H1 (cell line): Measurements from ENCODE around the gene ECT2L. TPM values are rescaled to one million over a fixed set of nuclear protein-coding genes. Genes with fewer than 3 reads are reported as not detected.

Experiments
- CTBP2 ChIP-seq: IDR thresholded peaks from 2 replicates; pipeline ENCODE4 v1.7.0; 2011; ENCODE audit warnings: borderline replicate concordance, mild to moderate bottlenecking, moderate library complexity, mixed read lengths, low read length; ENCODE audit not compliant: insufficient read depth, insufficient read length
- GTF2F1 ChIP-seq: IDR thresholded peaks from 2 replicates; pipeline ENCODE4 v1.6.1; 2012; ENCODE audit warnings: low read depth, low read length, improper control_type of control experiment, borderline replicate concordance
- JUN ChIP-seq: IDR thresholded peaks from 2 replicates; pipeline ENCODE4 v1.6.1; 2011; ENCODE audit warnings: low read depth, mild to moderate bottlenecking, improper control_type of control experiment, low read length
- RXRA ChIP-seq: IDR thresholded peaks from 2 replicates; pipeline ENCODE4 v1.6.1; 2011; ENCODE audit warnings: low read depth, mild to moderate bottlenecking, low read length, moderate library complexity; ENCODE audit not compliant: insufficient read depth
- ZNF274 ChIP-seq: IDR thresholded peaks from 2 replicates; pipeline ENCODE4 v1.7.0; 2012; ENCODE audit warnings: low read length, borderline replicate concordance; ENCODE audit errors: extremely low read depth
- polyA plus RNA-seq, 7 experiments: library from polyadenylated mRNA; depleted of rRNA in 3 of 7; stranded (reverse) in 5 of 7; unstranded in 2 of 7; fragments of >200 nt in 5 of 7; fragments of 200-250 nt in 2 of 7; gene quantifications; 1 replicate in 5 of 7; 2 replicates in 1 of 7; 4 replicates in 1 of 7; pipeline versions ENCODE4 v1.2.1 to v1.2.3, GENCODE V29; 2011 to 2013; ENCODE audit warnings: missing spikeins in 2 of 7, mixed read lengths in 2 of 7
- total RNA-seq: library from RNA; stranded (reverse); fragmentation: NEBNext Ultra II Directional; extraction: Animal tissue kit (Norgen Biotek cat#: 25700); gene quantifications from 2 replicates; pipeline ENCODE4 v1.2.1, GENCODE V29; 2021
- TF ChIP-seq, protein P1 (sequence below): fragments of 300-600 bp; sonication (generic); IDR thresholded peaks from 2 replicates; pipeline ENCODE4 v1.7.1; 2012; ENCODE audit warnings: low read length, moderate library complexity, mild to moderate bottlenecking, inconsistent platforms; ENCODE audit not compliant: insufficient replicate concordance

The ECT2L gene
- total and polyA plus RNA-seq, 2 of the 8 experiments (the other 6 are each of a cell fraction or from before 2014, with no cell fraction given): not detected

DNA sequence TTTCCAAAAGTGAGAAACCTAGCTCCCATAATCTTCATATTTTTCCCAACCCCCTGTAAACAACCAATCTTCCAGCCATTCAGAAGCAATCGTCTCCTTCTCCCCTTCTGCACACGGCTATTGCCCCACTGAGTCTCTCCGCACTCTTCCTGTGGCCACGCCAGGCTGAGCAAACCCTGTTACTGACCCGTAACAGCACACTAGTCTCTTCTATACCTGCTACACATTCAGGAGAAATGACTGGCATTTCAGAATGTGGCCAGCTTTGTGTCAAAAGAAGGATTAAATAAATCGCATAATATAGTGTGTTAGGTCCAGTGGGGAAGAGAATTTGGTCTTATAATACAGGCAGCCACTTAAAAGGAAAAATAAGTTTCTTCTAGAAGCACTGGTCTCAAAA, 41.4 kb downstream of the ECT2L start (continued):
- TF ChIP-seq, protein P1, sequence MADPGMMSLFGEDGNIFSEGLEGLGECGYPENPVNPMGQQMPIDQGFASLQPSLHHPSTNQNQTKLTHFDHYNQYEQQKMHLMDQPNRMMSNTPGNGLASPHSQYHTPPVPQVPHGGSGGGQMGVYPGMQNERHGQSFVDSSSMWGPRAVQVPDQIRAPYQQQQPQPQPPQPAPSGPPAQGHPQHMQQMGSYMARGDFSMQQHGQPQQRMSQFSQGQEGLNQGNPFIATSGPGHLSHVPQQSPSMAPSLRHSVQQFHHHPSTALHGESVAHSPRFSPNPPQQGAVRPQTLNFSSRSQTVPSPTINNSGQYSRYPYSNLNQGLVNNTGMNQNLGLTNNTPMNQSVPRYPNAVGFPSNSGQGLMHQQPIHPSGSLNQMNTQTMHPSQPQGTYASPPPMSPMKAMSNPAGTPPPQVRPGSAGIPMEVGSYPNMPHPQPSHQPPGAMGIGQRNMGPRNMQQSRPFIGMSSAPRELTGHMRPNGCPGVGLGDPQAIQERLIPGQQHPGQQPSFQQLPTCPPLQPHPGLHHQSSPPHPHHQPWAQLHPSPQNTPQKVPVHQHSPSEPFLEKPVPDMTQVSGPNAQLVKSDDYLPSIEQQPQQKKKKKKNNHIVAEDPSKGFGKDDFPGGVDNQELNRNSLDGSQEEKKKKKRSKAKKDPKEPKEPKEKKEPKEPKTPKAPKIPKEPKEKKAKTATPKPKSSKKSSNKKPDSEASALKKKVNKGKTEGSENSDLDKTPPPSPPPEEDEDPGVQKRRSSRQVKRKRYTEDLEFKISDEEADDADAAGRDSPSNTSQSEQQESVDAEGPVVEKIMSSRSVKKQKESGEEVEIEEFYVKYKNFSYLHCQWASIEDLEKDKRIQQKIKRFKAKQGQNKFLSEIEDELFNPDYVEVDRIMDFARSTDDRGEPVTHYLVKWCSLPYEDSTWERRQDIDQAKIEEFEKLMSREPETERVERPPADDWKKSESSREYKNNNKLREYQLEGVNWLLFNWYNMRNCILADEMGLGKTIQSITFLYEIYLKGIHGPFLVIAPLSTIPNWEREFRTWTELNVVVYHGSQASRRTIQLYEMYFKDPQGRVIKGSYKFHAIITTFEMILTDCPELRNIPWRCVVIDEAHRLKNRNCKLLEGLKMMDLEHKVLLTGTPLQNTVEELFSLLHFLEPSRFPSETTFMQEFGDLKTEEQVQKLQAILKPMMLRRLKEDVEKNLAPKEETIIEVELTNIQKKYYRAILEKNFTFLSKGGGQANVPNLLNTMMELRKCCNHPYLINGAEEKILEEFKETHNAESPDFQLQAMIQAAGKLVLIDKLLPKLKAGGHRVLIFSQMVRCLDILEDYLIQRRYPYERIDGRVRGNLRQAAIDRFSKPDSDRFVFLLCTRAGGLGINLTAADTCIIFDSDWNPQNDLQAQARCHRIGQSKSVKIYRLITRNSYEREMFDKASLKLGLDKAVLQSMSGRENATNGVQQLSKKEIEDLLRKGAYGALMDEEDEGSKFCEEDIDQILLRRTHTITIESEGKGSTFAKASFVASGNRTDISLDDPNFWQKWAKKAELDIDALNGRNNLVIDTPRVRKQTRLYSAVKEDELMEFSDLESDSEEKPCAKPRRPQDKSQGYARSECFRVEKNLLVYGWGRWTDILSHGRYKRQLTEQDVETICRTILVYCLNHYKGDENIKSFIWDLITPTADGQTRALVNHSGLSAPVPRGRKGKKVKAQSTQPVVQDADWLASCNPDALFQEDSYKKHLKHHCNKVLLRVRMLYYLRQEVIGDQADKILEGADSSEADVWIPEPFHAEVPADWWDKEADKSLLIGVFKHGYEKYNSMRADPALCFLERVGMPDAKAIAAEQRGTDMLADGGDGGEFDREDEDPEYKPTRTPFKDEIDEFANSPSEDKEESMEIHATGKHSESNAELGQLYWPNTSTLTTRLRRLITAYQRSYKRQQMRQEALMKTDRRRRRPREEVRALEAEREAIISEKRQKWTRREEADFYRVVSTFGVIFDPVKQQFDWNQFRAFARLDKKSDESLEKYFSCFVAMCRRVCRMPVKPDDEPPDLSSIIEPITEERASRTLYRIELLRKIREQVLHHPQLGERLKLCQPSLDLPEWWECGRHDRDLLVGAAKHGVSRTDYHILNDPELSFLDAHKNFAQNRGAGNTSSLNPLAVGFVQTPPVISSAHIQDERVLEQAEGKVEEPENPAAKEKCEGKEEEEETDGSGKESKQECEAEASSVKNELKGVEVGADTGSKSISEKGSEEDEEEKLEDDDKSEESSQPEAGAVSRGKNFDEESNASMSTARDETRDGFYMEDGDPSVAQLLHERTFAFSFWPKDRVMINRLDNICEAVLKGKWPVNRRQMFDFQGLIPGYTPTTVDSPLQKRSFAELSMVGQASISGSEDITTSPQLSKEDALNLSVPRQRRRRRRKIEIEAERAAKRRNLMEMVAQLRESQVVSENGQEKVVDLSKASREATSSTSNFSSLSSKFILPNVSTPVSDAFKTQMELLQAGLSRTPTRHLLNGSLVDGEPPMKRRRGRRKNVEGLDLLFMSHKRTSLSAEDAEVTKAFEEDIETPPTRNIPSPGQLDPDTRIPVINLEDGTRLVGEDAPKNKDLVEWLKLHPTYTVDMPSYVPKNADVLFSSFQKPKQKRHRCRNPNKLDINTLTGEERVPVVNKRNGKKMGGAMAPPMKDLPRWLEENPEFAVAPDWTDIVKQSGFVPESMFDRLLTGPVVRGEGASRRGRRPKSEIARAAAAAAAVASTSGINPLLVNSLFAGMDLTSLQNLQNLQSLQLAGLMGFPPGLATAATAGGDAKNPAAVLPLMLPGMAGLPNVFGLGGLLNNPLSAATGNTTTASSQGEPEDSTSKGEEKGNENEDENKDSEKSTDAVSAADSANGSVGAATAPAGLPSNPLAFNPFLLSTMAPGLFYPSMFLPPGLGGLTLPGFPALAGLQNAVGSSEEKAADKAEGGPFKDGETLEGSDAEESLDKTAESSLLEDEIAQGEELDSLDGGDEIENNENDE: no peak
- TF ChIP-seq GTF2F1 (no peak), CTBP2 (no peak), RXRA (no peak), JUN (no peak), ZNF274 (no peak)
